NOMO-1 treated with DMSO at 0.1 percent for 48 hours (cell line): ENCODE results near the gene PTPRG.

Source experiments
- DNase-seq: peaks from one replicate; lab custom pipeline; 2025; ENCODE audit not compliant: unreplicated experiment; lab: John Stamatoyannopoulos, UW

PTPRG gene

GRCh38 chr3:61789861-61790260 lies 228.5 kb downstream of the PTPRG start:
- no peak for DNase-seq

DNA sequence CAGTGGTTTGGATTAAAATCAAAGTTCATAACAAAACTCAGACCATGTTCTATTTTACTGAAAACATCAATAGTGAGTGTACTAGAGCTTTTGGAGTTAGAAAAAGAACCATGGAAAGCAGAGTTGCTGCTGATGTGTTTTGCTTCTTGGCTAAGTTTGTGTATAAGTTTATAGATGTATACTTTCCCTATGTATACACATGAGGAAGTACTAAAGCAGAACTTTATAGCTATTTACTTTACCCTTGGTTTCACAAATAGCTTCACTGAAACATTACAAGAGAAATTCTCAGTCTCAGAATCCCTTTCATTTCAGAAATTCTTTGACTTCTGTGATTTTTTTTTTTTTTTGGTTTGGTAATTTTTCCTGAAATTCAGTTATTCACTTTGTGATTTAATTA lies 229.0 kb downstream of the PTPRG start:
- DNase-seq, result no peak

GRCh38 chr3:61793056-61793455 lies 231.7 kb downstream of the PTPRG start:
- DNase-seq, result no peak

DNA sequence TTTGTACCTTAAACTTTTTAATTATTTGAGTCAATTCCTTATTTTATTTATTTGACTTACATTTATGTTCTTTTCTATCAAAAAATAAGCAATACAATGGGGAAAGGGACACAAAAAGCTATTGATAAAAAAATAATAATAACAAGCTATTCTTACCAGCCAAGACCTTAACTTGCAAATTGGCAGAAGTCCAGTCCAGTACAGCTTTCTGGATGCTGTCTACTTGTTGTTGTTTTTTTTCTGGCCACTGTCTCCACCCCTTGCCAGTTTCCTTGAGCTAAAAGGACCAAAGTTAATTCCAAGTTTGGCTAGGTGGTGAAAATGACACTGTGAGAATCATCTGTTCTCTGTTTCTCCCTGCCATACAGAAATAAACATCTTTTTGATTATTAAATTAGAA lies 232.2 kb downstream of the PTPRG start:
- no peak for DNase-seq

- no peak for DNase-seq
Observed at GRCh38 chr3:61794341-61794740, 233.0 kb downstream of the PTPRG start.

- no peak for DNase-seq
Observed at GRCh38 chr3:61794961-61795360, 233.6 kb downstream of the PTPRG start.

GRCh38 chr3:61796088-61796680 lies 234.8 kb downstream of the PTPRG start:
- DNase-seq, result no peak

DNA sequence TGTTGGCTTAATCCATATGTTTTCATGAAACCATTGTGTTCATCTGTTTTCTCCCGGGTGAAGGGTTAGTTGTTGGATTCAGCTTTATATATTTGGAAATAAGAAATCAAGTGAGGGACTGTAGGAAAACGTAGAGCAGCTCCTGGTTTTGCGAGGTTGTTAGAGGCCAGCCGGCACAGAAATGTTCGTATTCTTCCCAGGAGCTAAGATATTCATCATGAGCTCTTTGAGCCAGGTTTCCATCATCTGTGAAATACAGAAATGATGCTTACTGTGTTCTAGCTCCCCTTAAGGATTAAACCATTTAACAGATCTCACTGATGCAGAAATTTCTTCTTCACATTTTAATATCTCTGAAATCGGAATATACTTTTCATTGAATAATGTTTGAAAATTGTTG lies 235.5 kb downstream of the PTPRG start:
- no peak for DNase-seq

GRCh38 chr3:61802772-61803171 lies 241.4 kb downstream of the PTPRG start:
- DNase-seq, result no peak

DNA sequence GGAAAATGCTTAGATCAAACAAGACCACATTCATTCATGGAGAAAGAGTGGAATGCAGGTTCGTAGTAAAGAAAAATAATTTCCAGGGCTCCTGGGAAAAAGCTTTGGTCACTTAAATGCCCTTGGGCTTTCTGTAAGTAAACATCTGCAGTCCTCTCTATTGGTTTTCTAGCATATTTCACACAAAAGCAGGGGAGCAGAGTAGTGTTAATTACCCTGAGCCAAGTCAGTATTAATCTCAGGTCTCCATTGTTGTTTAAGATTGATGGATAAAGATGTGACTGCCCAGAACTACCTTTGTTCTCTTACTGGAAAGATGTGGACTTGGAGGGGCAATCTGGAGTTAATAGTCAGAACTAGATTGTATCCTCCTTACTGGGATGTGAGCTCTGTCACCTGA lies 242.6 kb downstream of the PTPRG start:
- DNase-seq, result no peak

DNA sequence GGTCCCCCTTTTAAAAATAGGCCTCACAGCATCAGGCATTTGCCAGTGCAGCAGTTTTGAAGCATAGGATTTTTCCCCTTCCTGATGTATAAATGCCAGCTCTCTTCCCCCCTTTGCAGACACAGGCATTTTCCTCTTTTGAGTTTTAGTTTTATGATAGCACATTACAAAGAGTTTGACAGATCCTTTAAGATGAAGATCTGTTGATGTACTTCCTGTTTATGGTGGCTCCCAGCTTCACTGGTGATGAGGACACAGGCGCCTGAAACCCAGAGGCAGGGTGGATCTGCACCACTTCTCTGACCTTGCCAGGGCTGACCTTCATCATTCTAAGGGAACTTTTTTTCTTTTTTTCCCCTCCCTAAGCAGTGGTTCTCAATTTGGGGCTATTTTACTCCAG lies 243.4 kb downstream of the PTPRG start:
- DNase-seq, result no peak

DNA sequence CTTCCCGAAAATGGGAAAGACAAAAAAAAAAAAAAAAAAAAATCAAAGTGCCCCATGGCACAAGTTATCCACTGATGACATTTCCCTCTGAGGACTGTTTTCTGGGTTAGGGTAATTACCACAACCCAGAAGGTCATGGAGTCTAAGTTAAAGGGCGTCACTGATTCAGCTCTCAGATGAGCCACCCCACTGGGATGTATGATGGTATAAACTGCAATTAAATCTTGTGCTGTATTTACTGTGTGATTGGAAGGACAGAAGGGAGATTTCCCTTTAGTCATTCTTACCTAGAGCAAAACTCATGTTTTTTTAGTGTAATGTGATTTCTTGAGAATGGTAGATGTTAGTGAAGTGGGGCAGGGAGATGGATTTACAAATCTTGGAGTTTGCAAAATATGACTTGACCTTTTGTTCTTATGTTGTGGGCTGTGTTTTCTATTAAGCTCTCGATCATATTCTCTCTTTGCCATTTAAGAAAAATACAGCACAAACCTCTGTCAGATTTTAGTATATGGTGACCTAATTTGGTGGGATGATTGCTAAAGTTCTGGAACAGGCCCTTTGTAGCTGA lies 244.2 kb downstream of the PTPRG start:
- no peak for DNase-seq

DNA sequence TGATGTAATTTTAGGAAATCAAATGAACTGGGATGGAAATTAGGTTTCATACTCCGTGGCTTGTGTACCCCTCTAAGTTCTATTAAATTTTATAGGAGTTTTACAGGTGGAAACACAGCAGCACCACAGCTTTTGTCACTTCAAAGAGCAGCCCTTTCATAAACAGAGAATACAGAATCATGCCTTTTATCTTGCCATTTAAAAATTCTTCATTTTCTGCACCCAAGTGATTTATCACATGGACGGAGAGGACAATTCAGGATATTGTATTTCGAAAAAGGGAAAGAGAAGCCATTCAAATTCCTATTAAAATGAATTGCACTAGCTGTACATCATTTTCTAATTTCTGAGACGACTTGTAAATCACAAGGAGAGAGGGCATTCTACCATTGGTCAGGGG lies 245.4 kb downstream of the PTPRG start:
- no peak for DNase-seq

DNA sequence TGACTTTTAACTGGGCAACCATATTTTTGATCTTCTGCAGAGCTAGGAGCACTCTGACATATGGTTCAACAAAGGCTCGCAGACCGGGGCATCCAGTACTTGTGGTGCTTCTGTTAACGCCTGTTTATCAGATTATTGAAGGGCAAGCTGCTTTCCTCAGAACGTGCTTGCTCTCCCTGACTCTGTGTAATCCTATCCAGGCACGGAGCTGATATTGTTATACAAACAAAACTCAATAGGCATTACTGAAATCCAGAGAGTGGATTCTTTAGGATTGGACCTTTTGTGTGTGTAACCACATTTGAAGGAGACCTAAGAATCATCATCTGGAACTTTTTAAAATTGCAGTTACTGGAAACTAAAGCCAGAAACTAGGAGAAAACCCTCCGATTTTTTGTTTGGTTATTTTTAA lies 246.5 kb downstream of the PTPRG start:
- no peak for DNase-seq

DNA sequence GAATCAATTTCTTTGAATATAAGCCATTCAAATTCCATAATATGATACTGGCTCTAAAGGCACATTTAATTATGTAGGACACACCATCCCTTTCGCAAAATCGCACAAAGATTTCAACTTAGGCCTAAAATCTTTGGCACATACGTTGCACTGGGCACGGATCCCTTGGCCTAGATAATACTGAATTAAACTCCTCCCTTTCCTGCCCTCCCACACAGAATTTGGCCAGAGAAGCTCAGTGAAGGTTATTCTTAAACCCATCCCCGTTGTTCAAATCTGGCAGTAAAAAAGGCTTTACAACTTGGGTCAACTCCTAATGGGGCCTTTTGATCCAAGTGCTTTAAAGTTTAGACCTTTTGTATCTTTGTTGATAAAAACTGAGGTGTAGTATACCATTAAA lies 247.2 kb downstream of the PTPRG start:
- DNase-seq, result no peak

GRCh38 chr3:61808999-61809398 lies 247.6 kb downstream of the PTPRG start:
- DNase-seq, result no peak

DNA sequence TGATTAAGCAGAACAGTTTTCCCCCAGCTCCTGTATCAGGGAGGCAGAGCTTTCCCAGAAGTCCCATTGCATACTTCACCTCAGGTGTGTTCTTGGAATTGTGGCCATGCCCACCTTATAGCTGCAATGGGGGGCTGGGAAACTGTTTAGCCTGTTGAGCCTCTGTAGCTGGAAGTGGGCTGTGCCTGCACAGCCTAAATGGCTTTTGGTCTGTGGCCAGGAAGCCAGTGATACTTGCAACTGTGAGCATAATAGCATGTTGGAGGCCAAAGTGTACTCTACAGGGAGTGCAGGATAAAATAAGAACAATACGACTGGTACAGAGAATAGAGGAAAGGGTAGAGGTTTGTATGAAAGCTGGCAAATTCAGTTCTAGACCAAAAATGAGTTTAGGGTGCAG lies 248.5 kb downstream of the PTPRG start:
- no peak for DNase-seq

DNA sequence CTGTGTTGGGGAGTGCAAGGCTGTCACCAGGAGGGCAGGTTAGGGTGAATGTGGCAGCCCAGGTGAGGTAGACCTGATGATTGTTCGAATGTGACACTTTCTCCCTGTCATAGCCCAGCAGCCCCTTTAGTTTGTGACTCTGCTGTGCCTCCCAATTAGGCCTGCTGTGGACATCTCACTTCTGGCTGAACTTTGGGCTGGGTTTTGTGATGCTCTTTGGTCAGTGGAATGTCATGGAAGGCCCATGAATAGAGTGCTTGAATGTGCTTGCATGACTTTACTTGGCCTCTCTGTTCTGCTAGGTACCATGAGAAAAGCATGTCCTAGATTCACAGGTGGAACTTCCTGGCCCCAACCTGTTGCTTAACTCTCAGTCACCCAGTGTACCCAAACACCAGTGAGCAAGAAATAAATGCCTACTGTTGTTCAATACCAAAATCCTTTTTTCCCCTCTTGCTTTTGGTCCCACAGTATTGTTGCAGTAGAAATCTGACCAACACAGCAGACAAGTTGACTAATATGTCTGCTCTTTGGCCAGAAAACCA lies 249.7 kb downstream of the PTPRG start:
- DNase-seq, result no peak

- DNase-seq, result no peak
Observed at GRCh38 chr3:61811652-61812051, 250.3 kb downstream of the PTPRG start.

DNA sequence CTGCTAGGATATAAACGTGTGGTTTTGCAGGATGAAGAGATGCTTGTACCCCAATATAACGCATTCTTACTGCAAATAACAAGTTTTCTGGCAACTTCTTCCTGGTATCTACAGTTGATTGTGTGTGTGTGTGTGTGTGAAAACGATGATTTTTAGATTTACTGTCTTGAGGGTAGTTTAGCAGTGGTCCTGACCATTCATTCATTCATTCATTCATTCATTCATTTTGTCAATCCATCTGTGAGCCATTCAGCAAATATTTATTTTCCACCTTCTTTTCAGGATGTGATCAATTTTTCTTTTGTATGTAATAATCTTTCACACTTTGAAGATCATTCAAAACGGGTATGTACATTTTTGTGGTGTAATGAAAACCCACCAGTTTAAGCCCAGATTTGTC lies 250.7 kb downstream of the PTPRG start:
- DNase-seq, result no peak

GRCh38 chr3:61812517-61812916 lies 251.1 kb downstream of the PTPRG start:
- DNase-seq, result no peak

DNA sequence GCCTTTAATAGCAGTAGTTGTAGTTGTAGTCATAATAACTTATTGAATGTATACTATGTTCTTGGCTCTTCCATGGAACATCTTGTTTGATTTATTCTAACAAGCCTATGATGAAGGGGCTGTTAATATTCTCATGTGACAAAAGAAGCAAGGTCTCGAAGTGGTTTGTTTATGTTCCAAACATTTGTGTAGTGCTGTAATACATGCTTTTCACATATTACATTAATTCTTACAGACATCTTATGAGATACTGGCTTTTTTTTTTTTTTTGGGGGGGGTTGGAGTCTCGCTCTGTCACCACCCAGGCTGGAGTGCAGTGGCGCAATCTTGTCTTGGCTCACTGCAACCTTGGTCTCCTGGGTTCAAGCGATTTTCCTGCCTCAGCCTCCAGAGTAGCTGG lies 252.3 kb downstream of the PTPRG start:
- no peak for DNase-seq

- no peak for DNase-seq
Observed at GRCh38 chr3:61814674-61815073, 253.3 kb downstream of the PTPRG start.
